Raji (cell line): ENCODE measurements around the gene SERPINB11.

ENCODE experiments used
- POLR2A ChIP-seq: IDR thresholded peaks from 2 replicates; pipeline ENCODE4 v1.6.1; 2011; ENCODE audit warnings: low read depth, low read length, control low read depth; ENCODE audit not compliant: insufficient read depth

The SERPINB11 gene

DNA sequence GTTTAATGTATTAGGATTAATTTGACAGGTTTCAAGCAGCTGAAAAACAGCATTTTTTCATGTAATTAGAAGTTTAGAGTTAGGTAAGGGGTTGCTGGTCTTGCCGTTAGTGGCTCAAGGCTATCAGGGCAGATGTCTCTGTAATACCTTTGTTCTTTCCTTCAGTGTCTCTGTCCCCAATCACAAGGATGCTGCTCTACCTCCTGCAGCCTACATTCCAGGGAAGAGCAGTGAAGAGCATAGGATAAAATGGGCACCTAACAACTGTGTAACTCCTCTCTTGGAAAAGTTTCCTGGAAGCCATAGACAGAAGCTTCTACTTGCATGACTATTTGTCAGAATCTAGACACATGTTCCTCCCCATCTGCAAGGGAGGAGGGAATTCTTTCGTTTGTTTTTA is 63.1 kb downstream of the SERPINB11 start:
- no peak for TF ChIP-seq POLR2A
